Hepatocyte (in vitro differentiated cells): Measurements from ENCODE around the gene HHAT.

Experiments used
- EZH2 ChIP-seq: fragments of 200-600 bp; sonication (generic); IDR thresholded peaks from 2 replicates; pipeline ENCODE4 v1.6.1; 2016; ENCODE audit warnings: antibody characterized with exemption, mild to moderate bottlenecking, borderline replicate concordance
- TF ChIP-seq, protein P1 (sequence below): fragments of 200-600 bp; sonication (generic); IDR thresholded peaks from 2 replicates; pipeline ENCODE4 v1.5.1; 2016; ENCODE audit warnings: antibody characterized with exemption, mild to moderate bottlenecking; ENCODE audit not compliant: poor library complexity

DNA sequence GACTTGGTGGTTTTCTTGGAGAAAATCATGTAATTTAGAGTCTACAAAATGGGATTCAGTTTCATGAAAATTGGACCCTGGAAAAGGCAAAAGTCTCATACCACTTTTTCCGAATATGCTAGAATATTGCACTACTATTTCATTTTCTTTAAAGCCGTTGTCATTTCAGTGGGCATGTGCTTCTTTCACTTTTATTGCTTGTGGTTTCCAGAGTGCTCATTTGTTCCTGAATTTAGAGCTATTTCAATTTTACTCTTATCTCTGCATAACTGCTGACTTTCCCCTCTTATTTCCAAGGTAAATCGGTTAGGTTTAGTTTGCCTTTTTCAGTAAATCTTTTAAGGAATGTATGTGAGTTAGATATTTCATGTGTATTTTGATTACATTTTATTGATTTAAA lies 11.6 kb downstream of the HHAT start:
- TF ChIP-seq, protein P1, sequence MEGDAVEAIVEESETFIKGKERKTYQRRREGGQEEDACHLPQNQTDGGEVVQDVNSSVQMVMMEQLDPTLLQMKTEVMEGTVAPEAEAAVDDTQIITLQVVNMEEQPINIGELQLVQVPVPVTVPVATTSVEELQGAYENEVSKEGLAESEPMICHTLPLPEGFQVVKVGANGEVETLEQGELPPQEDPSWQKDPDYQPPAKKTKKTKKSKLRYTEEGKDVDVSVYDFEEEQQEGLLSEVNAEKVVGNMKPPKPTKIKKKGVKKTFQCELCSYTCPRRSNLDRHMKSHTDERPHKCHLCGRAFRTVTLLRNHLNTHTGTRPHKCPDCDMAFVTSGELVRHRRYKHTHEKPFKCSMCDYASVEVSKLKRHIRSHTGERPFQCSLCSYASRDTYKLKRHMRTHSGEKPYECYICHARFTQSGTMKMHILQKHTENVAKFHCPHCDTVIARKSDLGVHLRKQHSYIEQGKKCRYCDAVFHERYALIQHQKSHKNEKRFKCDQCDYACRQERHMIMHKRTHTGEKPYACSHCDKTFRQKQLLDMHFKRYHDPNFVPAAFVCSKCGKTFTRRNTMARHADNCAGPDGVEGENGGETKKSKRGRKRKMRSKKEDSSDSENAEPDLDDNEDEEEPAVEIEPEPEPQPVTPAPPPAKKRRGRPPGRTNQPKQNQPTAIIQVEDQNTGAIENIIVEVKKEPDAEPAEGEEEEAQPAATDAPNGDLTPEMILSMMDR: no peak
- no peak for TF ChIP-seq EZH2
